Stimulated activated naive CD8-positive, alpha-beta T cell treated with anti-CD3 and anti-CD28 coated beads, Interleukin-15, amount 100 ng/mL, for 72 hours (primary cell): ENCODE measurements around the gene DLD.
"Not testable (repeated sequence)": the region's sequence is repeated elsewhere in the genome, so short reads cannot be mapped to it uniquely, and the experiment has no call there.

Experiments
- ATAC-seq: fragments of 150-1000 bp; cut with Tn5 transposase; 2 replicates; pipeline ENCODE4 v1.10.0; 2021; ENCODE audit warnings: mild to moderate bottlenecking, moderate library complexity
- DNase-seq, 2 donors: peaks; one replicate each; pipeline ENCODE4 v3.0.0; 2021 to 2022
- H3K27ac Mint-ChIP-seq, 2 donors: one replicate each; pipeline ENCODE4 v1.8.0; 2022; ENCODE audit warnings: mild to moderate bottlenecking in 2 of 2, mixed read lengths in 2 of 2, moderate library complexity in 2 of 2
- H3K27me3 Mint-ChIP-seq: one replicate; pipeline ENCODE4 v1.8.0; 2022; ENCODE audit warnings: mixed read lengths
- H3K4me1 Mint-ChIP-seq: one replicate; pipeline ENCODE4 v1.8.0; 2022; ENCODE audit warnings: mild to moderate bottlenecking, mixed read lengths
- H3K4me3 Mint-ChIP-seq, 2 donors: one replicate each; pipeline ENCODE4 v1.8.0; 2022; ENCODE audit warnings: mild to moderate bottlenecking in 2 of 2, mixed read lengths in 2 of 2, moderate library complexity in 1 of 2
- H3K9me3 Mint-ChIP-seq, 2 donors: one replicate each; pipeline ENCODE4 v1.8.0; 2022; ENCODE audit warnings: mixed read lengths in 2 of 2

DLD gene

DNA sequence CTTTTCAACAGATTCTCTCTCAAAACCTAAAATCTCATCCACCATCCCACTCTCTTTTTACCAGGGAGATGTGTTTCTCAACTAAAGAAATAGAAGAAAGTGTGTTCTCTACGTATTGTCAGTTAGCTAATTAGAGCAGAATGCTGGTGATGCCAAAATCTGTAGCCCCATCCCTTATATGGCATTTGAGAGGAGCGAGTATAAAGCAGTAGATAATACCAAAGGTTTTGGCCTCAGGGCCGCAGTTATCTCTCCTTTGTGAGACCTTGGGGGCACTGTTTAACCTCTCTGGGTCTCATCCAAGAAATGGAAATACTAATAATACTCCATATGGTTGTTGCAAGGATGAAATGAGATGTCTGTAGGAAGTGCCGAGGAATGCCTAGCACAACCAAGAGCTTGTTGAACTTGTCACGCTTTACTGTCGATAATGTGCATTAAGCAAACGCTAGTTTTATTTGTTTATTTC, 456 bp upstream of the DLD start:
- Mint-ChIP-seq H3K9me3 (no peaks in the 10 kb centered on the region), H3K4me1 (peaks cover 32% of the 10 kb centered on the region), H3K27ac (peak overlapping the region; percentile 97 to 98), H3K27me3 (no peaks in the 10 kb centered on the region), H3K4me3 (peak overlapping the region; percentile 91 to 98)
- DNase-seq (no peak), ATAC-seq (peak; percentile 26)

DNA sequence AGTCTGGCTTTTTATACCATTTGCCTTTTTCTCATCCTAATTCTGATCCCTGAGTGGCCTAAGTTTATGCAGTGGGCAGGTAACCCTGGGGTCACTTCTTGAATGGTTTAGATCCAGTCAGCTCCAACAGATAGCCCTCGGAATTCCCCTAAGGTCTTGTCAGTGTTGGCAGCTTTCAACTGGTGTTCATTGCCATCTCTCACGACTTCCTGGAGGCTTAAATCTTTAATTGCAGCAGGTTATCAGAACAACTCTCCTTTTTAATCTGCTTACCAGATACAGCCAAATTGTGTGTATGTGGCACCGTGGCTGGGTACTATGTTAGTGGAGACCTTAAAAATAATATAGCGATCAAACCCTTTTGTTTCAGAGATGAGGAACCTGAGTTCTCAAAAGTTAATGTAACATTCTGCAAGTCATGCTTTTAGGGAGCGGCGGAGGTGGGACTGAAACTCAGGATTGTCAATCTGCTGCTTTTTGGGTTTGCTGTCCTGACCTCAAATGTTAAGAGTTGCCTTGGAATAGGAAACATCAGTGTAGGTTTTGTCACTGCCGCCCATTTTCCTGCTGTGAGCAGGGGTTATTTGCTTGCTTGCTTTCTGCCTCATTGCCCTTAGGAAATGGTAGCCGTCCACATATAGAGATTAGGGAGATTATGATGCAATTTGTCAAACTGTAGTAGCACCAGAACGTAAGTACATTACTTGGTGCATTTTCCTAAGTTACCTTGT, 818 bp downstream of the DLD start:
- no peaks in the 10 kb centered on the region for H3K27me3 Mint-ChIP-seq
- H3K4me1 Mint-ChIP-seq, result peaks cover 43% of the 10 kb centered on the region
- DNase-seq (no peak), ATAC-seq (peak; percentile 47)
- H3K4me3 Mint-ChIP-seq, result peak overlapping the region; percentile 91 to 98
- H3K9me3 Mint-ChIP-seq, result no peaks in the 10 kb centered on the region
- peak overlapping the region; percentile 96 to 98 for H3K27ac Mint-ChIP-seq

DNA sequence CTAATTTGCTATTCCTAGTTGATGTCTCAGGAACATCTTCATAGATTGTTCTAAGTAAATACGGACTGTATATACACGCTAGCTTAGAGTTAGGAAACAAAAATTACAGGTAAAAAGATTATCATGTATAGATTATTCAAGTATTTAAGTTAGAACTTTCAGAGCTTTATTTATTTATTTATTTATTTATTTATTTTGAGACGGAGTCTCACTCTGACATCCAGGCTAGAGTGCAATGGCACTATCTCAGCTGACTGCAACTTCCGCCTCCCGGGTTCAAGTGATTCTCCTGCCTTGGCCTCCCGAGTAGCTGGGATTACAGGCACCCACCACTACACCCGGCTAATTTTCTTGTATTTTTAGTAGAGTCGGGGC, 1.4 kb downstream of the DLD start:
- H3K4me1 Mint-ChIP-seq, result peaks cover 48% of the 10 kb centered on the region
- not testable (repeated sequence) for DNase-seq, H3K27me3 Mint-ChIP-seq, H3K9me3 Mint-ChIP-seq, ATAC-seq
- H3K27ac Mint-ChIP-seq, result peak overlapping the region in 1 of 2 donors; percentile 98
- peak overlapping the region; percentile 91 to 98 for H3K4me3 Mint-ChIP-seq

DNA sequence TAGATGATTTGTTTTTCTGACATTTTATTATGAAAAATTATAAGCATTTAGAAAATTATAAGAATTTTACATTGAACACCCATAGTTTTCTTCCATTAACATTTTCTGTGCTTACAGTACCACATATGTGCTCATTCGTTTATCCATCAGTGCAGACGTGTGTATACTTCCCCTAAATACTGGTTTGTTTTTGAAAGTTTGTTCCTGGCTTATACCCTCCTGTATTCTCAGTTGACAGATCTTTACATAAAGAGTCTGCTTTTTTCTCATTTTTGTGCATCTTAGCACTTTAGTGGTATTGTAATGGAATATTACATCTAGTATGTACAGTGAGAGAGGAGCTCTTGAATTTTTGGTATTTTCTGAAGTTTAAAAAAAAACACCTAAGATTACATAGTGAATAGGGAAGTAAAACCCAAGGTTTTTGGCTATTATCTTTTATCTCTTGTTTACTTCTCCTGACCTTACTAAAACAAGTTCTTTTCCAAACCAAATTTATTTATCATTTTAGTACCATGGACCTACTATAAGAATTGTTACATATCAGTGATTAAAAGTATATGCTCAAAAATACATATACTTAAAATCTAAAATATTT, 8.1 kb downstream of the DLD start:
- Mint-ChIP-seq H3K4me1 (peaks cover 41% of the 10 kb centered on the region), H3K9me3 (no peaks in the 10 kb centered on the region), H3K27ac (no peak overlapping the region), H3K4me3 (no peak overlapping the region), H3K27me3 (no peaks in the 10 kb centered on the region)
- DNase-seq (no peak), ATAC-seq (no peak)

DNA sequence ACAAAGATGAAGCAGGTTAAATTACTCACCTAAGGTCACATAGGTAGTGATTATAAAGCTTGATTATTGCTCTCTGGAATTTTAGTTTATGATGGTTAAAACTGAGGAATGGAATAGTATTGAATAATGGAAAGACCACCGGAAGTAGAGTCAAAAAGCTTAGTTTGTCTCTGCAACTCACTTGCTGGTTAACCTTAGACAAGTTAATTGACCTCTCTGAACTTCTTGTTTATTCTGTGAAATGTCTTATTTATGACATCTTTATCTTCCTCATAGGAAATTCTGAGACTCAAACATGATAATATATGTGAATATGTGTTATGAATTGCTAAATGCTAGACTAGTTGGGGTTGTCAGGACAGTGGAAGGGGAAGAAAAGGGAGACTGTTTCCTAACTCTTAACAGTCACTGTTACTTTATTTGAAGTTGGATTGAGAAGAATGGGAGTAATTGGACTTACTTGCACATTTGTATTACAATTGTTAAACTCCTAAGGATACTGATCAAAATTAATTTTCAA, 9.6 kb downstream of the DLD start:
- H3K9me3 Mint-ChIP-seq, result no peaks in the 10 kb centered on the region
- peaks cover 26% of the 10 kb centered on the region for H3K4me1 Mint-ChIP-seq
- ATAC-seq (no peak), DNase-seq (no peak)
- H3K4me3 Mint-ChIP-seq, result no peak overlapping the region
- no peak overlapping the region for H3K27ac Mint-ChIP-seq
- H3K27me3 Mint-ChIP-seq, result no peaks in the 10 kb centered on the region

DNA sequence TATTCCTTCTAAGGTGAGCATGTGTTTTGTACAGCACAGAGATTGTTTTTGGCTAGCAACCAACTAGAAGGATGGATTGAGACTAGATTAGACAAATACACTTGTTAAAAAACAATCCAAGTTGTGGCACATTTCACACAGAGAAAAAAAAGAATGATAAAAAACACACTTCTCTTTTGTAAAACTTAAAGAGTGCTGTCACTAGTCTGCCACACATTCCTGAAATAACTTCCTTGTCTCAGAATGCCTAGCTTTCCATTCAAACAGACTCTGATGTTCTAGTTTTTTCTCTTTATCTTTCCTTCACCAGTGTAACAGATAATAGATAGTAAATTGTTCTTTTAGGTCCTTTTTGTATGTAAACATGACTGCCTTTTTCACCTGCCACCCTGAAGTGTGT, 11.4 kb downstream of the DLD start:
- H3K27me3 Mint-ChIP-seq, result no peaks in the 10 kb centered on the region
- no peak for ATAC-seq
- no peak overlapping the region for H3K4me3 Mint-ChIP-seq
- no peaks in the 10 kb centered on the region for H3K9me3 Mint-ChIP-seq
- H3K4me1 Mint-ChIP-seq, result peaks cover 10% of the 10 kb centered on the region
- DNase-seq, result no peak
- H3K27ac Mint-ChIP-seq, result no peak overlapping the region

DNA sequence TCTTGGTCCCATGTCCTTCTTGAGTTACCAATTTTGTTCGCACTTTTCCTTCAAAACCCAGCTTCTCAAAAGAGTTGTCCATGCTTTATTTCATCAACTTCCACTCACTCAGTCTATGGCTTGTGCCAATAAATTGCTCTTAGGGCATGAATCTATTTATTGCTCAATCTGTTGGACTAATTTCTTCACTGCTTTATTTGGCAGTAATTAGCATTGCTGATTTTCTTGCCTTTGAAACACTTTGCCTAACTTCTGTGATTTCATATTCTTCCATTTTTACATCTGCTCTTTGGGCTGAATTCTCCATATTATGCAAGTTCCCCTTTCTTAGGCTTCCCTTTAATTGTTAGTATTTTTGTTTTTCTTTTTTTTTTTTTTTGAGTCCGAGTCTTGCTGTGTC, 16.8 kb downstream of the DLD start:
- Mint-ChIP-seq H3K9me3 (peaks cover 0 to 5% of the 10 kb centered on the region in 2 donors), H3K4me1 (peaks cover 9% of the 10 kb centered on the region), H3K4me3 (no peak overlapping the region), H3K27me3 (no peaks in the 10 kb centered on the region), H3K27ac (no peak overlapping the region)
- DNase-seq (no peak), ATAC-seq (no peak)

DNA sequence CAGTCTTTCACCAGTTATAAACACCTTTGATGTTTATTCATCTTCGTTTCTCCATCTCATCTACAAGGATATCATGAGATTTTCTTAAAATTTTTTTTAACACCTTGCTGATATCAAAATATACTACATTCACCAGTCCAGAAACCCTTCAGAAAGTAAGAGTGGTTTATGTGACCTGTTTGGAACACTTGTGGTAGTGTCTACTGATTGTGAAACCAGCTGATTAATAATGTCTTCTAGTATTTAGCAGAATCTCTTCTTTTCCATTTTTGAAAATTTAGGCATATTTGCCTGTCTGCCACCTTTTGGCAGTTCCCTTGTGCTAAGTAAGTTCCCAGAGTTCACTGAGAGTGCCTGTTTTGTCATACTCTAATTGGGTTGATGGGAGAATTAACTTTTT, 18.5 kb downstream of the DLD start:
- DNase-seq, result no peak
- H3K27me3 Mint-ChIP-seq, result no peaks in the 10 kb centered on the region
- peaks cover 0 to 5% of the 10 kb centered on the region in 2 donors for H3K9me3 Mint-ChIP-seq
- H3K27ac Mint-ChIP-seq, result no peak overlapping the region
- no peak overlapping the region for H3K4me3 Mint-ChIP-seq
- peaks cover 22% of the 10 kb centered on the region for H3K4me1 Mint-ChIP-seq
- peak; percentile 55 for ATAC-seq

DNA sequence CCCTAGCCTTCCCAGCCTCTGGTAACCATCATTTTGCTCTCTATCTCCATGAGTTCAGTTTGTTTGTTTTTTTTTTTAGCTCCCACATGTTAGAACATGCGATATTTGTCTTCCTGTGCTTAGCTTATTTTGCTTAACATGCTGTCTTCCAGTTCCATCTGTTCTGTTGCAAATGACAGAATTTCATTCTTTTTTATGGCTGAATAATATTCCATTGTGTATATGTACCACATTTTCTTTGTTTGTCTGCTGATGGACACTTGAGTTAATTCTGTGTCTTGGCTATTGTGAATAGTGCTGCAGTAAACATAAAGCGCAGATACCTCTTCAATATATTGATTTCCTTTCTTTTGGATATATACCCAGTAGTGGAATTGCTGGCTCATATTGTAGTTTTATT, 21.0 kb downstream of the DLD start:
- ATAC-seq (no peak), DNase-seq (no peak)
- H3K4me3 Mint-ChIP-seq, result no peak overlapping the region
- no peaks in the 10 kb centered on the region for H3K27me3 Mint-ChIP-seq
- peaks cover 0 to 5% of the 10 kb centered on the region in 2 donors for H3K9me3 Mint-ChIP-seq
- H3K4me1 Mint-ChIP-seq, result peaks cover 27% of the 10 kb centered on the region
- no peak overlapping the region for H3K27ac Mint-ChIP-seq

DNA sequence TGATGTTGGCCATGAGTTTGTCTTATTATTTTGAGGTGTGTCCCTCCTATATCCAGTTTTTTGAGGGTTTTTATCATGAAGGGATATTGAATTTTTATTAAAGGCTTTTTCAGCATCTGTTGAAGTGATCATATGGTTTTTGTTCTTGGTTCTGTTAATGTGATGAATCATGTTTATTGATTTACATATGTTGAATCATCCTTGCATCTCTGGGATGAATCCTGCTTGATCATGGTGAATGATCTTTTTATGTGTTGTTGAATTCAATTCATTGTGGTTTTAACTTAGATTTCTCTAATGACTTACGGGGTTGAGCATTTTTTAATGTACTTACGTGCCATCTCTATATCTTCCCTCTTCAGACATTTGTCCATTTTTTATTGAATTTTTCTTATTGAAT, 22.9 kb downstream of the DLD start:
- H3K9me3 Mint-ChIP-seq, result peaks cover 0 to 5% of the 10 kb centered on the region in 2 donors

DNA sequence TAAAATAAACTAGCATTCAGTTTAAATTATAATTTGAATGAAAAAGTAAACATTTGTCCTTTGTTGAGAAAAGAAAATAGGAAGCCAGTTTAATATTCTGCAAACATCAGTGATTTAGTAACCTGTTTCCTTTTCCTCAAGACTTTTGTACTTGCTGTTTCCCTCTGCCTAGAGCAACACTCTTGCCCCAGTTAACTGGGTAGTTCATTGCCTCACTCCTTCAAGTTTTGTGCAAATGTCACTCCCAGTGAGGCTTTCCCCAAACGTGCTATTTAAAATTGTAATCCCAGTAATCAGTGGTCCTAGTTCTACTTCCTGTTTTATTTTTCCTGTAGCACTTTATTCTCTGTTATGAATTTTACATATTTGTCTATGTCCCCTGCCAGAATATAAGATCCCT, 23.8 kb downstream of the DLD start:
- DNase-seq (no peak), ATAC-seq (no peak)
- H3K27me3 Mint-ChIP-seq, result no peaks in the 10 kb centered on the region
- H3K9me3 Mint-ChIP-seq, result peaks cover 0 to 5% of the 10 kb centered on the region in 2 donors
- H3K4me3 Mint-ChIP-seq, result no peak overlapping the region
- H3K27ac Mint-ChIP-seq, result peak overlapping the region in 1 of 2 donors; percentile 53
- H3K4me1 Mint-ChIP-seq, result peaks cover 30% of the 10 kb centered on the region

More for the DNA sequence above, 22.9 kb downstream of the DLD start:
- Mint-ChIP-seq H3K27me3 (no peaks in the 10 kb centered on the region), H3K27ac (no peak overlapping the region), H3K4me3 (no peak overlapping the region), H3K4me1 (peaks cover 32% of the 10 kb centered on the region)
- DNase-seq (no peak), ATAC-seq (no peak)

DNA sequence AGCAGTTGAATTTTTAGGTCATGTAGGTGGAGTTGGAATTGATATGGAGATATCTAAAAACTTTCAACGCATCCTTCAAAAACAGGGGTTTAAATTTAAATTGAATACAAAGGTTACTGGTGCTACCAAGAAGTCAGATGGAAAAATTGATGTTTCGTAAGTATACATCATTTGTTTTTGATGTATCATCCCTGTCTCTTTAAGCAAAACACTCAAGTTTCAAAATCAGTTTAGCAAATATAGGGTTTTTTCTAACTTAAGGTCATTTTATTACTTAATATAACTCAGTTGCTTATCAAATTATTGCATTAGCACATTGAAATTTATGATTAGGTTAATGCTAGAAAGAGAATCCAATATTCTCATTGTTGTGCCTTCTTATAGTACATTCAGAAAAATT, 24.6 kb downstream of the DLD start:
- no peaks in the 10 kb centered on the region for H3K27me3 Mint-ChIP-seq
- peaks cover 0 to 5% of the 10 kb centered on the region in 2 donors for H3K9me3 Mint-ChIP-seq
- ATAC-seq, result no peak
- DNase-seq, result no peak
- peaks cover 37% of the 10 kb centered on the region for H3K4me1 Mint-ChIP-seq
- H3K27ac Mint-ChIP-seq, result no peak overlapping the region
- H3K4me3 Mint-ChIP-seq, result no peak overlapping the region

DNA sequence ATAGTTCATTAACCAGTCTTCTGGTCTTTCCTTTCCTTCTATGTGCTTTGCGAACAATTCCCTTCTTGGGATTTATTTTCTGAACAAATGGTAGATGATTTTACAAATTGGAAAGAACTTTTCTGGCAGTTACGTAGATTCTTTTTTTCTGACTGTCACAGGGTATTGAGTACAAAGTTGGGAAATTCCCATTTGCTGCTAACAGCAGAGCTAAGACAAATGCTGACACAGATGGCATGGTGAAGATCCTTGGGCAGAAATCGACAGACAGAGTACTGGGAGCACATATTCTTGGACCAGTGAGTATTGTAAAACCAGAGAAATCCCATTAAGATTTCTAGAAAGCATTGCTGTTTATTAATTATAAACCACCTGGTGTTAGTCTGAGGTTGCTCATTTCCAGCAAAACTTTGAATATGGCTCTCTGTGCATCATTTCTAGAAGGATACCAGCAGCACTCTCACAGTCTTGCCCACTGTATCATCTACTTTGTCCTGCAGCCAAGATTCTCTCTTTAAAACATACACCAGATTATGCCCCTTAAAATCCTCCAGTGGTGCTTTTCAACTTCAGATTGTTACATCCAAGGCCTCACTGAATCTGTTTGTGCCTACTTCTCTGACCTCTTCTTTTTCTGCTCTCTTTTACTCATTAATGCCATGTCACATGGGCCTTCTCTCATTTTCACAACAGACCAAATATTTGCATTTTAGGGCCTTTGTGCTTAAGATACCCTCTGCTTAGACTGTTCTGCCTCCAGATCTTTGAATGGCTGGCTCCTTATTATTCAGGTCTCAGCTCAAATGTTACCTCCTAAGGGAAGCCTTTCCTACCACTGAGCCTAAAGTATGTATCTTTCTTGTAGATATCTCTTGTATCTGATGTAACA, 27.0 kb downstream of the DLD start:
- H3K9me3 Mint-ChIP-seq, result no peaks in the 10 kb centered on the region
- H3K27ac Mint-ChIP-seq, result peak overlapping the region in 1 of 2 donors; percentile 82
- no peak for DNase-seq
- H3K4me3 Mint-ChIP-seq, result no peak overlapping the region
- no peak for ATAC-seq
- H3K27me3 Mint-ChIP-seq, result no peaks in the 10 kb centered on the region
- H3K4me1 Mint-ChIP-seq, result peaks cover 46% of the 10 kb centered on the region

DNA sequence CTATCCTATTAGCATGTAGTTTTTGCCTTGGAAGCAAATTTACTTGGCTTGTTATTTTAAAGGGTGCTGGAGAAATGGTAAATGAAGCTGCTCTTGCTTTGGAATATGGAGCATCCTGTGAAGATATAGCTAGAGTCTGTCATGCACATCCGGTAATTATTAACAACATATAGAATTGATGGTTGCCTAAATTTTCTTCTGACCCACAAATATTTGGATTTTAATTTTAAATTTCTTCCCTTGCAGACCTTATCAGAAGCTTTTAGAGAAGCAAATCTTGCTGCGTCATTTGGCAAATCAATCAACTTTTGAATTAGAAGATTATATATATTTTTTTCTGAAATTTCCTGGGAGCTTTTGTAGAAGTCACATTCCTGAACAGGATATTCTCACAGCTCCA, 28.0 kb downstream of the DLD start:
- no peak for ATAC-seq
- Mint-ChIP-seq H3K4me1 (peaks cover 46% of the 10 kb centered on the region), H3K9me3 (no peaks in the 10 kb centered on the region)

DNA sequence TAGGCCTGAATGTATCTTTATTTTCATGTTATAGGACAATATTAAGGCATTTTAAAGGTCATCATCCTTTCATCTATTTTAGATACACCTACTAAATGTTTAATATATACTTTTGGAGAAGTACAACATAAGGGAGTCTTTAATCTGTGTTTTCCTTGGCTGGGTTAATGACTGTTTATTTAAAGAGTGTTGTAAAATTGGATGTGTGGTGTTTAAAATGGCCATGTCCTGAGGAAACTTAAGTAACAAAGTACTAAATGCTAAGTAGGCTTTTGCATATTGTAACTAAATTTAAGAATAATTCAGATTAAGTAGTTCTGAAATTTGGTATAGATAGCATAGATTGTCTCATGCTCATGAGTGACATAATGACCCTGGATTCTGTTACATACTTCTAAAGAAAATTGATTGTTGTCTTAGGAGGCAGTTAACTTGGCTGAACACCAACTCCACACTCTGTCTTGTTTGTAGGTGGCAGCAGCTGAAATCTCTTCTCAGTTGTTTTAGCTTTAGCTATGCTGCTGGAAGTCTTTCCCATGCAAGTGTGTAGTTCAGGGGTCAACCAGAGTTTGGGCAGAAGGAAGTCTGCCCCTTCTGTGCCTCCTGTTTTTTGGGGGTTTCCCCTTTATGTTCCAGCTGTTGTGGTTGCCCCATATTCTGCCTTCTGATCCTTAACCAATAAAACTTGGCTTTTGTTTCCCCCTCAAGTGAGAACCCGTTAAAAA, 29.2 kb downstream of the DLD start:
- ATAC-seq, result no peak
- no peak for DNase-seq
- H3K4me3 Mint-ChIP-seq, result no peak overlapping the region
- peaks cover 51% of the 10 kb centered on the region for H3K4me1 Mint-ChIP-seq
- H3K9me3 Mint-ChIP-seq, result no peaks in the 10 kb centered on the region
- H3K27ac Mint-ChIP-seq, result peak overlapping the region in 1 of 2 donors; percentile 22
- no peaks in the 10 kb centered on the region for H3K27me3 Mint-ChIP-seq

More for the DNA sequence above, 28.0 kb downstream of the DLD start:
- no peak for DNase-seq
- Mint-ChIP-seq H3K27ac (no peak overlapping the region), H3K4me3 (no peak overlapping the region), H3K27me3 (no peaks in the 10 kb centered on the region)
